NCI-H460 (cell line): ENCODE data around the gene JAK2. TPM values are rescaled to one million over a fixed set of nuclear protein-coding genes. Genes with fewer than 3 reads are reported as not detected.

Source experiments
- DNase-seq: peaks from one replicate; pipeline ENCODE4 v3.0.0-alpha.2; 2016; ENCODE audit warnings: low read depth; ENCODE audit errors: extremely low read depth
- total RNA-seq: library from RNA; depleted of rRNA; stranded (reverse); fragments of >200 nt; shearing (Covaris generic); gene quantifications from 2 replicates; pipeline ENCODE4 v1.2.3, GENCODE V29; 2014; rRNA removed

The JAK2 gene
- total RNA-seq, 1 experiment from 2014 or later, result 5.3 TPM

DNA sequence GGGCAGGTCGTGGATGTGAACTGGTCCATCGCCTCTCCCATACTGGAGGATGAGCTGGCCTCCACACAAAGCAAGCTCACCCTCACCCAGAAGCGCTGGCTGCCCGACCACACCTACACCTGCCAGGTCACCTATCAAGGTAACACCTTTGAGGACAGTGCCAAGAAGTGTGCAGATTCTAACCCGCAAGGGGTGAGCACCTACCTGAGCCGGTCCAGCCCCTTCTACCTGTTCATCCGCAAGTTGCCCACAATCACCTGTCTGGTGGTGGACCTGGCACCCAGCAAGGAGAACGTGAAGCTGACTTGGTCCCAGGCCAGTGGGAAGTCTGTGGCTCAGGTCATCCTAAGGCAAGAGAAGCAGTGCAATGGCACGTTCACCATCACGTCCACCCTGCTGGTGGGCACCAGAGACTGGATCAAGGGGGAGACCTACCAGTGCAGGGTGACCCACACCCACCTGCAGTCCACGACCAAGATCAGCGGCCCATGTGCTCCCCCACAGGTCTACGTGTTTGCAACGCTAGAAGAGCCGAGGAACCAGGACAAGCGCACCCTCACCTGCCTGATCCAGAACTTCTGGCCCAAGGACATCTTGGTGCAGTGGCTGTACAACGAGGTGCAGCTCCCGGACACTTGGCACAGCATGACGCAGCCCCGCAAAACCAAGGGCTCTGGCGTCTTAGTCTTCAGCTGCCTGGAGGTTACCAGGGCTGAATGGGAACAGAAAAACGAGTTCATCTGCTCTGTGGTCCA lies 129.1 kb downstream of the JAK2 start:
- DNase-seq, result no peak

DNA sequence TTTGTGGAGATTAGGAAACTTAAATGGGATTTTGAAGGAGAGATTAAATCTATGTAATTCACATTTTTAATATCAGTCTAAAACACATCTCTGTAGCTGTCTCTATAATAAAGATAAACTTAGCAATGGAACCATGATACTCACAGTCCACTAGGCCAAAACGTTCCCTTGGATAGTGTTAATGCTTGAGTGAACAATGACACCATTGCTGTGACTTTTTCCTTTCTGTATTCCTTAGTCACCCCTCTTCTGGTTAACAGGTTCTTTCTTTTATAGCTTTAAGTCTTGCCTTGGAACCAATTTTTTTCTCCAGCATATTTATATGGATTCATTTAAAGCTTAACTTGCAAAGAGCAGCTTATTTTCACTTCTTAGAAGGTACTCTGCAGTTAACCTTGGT lies 137.0 kb downstream of the JAK2 start:
- no peak for DNase-seq

DNA sequence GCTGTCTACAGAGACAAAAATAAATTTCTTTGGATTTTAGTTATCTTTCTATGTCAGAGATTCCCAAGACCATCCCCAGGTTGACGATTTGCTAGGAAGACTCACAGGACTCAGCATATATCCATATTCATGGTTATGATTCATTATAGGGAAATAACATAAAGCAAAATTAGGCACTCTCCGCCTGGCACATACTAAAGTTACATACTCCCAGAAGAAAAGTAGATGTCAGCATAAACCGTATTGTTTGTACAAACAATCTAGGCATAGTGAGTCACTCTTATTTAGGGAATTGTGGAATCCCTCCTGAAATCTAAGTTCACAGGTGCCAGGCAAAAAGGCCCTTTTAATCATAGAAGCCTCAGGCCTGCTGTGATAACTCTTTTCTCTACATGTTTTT lies 137.4 kb downstream of the JAK2 start:
- DNase-seq, result no peak

DNA sequence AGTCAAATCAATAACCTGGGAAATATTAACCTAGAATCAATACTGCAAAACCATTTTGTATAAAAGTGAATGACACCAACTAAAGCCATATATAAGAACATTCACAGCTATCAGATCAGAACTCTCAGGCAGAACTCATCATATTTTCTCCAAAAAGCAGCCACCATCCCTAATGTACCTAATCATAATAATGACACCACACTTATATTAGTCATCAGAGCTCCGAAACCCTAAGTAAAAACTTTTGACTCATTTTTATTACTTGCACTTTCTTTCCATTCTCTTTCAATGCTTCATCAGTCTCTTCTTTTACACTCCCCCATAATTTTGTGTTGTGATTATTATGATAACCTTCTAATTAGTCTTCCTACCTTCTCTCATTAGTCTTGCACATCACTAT lies 155.1 kb downstream of the JAK2 start:
- no peak for DNase-seq

DNA sequence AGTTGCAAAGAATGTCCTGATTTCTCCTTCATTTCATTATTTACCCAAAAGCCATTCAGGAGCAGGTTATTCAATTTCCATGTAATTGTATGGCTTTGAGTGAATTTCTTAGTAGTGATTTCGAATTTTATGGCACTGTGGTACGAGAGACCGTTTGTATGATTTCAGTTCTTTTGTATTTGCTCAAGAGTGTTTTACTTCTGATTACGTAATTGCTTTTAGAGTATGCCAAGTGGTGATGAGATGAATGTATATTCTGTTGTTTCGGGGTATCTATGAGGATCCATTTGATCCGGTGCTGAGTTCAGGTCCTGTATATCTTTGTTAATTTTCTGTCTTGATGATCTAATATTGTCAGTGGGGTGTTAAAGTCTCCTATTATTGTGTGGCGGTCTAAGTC lies 159.1 kb downstream of the JAK2 start:
- DNase-seq, result no peak

DNA sequence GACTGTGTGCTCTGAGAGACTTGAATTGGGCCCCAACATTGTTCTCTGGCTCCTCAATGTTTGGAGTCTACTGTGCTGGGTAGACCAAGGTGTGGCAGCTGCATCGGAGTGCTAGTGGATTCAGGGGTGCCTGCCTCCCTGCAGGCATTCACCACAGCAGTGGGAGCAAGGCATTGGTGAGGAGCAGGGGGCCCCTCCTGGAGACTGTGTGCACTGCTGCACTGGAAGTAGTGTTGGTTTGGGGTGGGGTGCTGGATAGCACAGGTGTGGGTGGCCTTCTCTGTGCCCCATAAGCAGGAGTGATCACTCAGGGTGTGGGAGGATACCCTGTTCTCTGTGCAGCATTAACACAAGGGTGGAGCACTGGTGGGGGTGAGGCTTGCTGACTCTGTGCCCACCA lies 161.2 kb downstream of the JAK2 start:
- DNase-seq, result no peak

Other genes with a start within 250 kb of the JAK2 start
- 21.6 and 21.9 TPM in 2 replicates for gene AK3, start 244.1 kb upstream of the JAK2 start, total RNA-seq
- gene RCL1, start 192.3 kb upstream of the JAK2 start, total RNA-seq, result 22.1 and 25.4 TPM in 2 replicates
- not detected in 2 replicates for gene INSL6, start 200.4 kb downstream of the JAK2 start, total RNA-seq
- gene INSL4, start 246.1 kb downstream of the JAK2 start, total RNA-seq, result 3.3 and 4.6 TPM in 2 replicates